ENCODE results near the gene MAP2.

Gene MAP2

GRCh38 chr2:209584472-209584871 lies 160.6 kb downstream of the MAP2 start:
- TF ChIP-seq FOXM1 (IDR thresholded peaks at IDR 0.05; ENCODE audit: borderline replicate concordance): no peak
- no peak for TF ChIP-seq SUZ12 (IDR thresholded peaks at IDR 0.05)
- TF ChIP-seq SP1 (IDR thresholded peaks at IDR 0.05): no peak
- no peak for TF ChIP-seq ARNT (IDR thresholded peaks at IDR 0.05)
- TF ChIP-seq ELF4 (IDR thresholded peaks at IDR 0.05): no peak
- TF ChIP-seq BHLHE40 (IDR thresholded peaks at IDR 0.05; ENCODE audit: borderline replicate concordance): no peak
- TF ChIP-seq NFRKB (IDR thresholded peaks at IDR 0.05): no peak
- TF ChIP-seq CTBP1 (IDR thresholded peaks at IDR 0.05; ENCODE audit: borderline replicate concordance): no peak
- no peak for TF ChIP-seq ZNF384 (IDR thresholded peaks at IDR 0.05)
- TF ChIP-seq LEF1 (IDR thresholded peaks at IDR 0.05; ENCODE audit: borderline replicate concordance): no peak
- no peak for TF ChIP-seq FOXA1 (IDR thresholded peaks at IDR 0.05)
- no peak for TF ChIP-seq FOXK2 (IDR thresholded peaks at IDR 0.05)
- no peak for TF ChIP-seq TARDBP (IDR thresholded peaks at IDR 0.05)
- no peak for TF ChIP-seq L3MBTL2 (conservative IDR thresholded peaks at IDR 0.05)
- no peak for TF ChIP-seq PKNOX1 (IDR thresholded peaks at IDR 0.05)
- no peak for TF ChIP-seq HDGF (IDR thresholded peaks at IDR 0.05; ENCODE audit: borderline replicate concordance)
- ChIA-PET POLR2A (no interaction called here), CTCF (no interaction called here)
- DNase-seq (ENCODE audit: extremely low spot score): no peak

GRCh38 chr2:209584915-209585314 lies 161.1 kb downstream of the MAP2 start:
- ChIA-PET CTCF (no interaction called here), POLR2A (no interaction called here)
- no peak for DNase-seq (ENCODE audit: extremely low spot score)
- TF ChIP-seq CTBP1 (IDR thresholded peaks at IDR 0.05; ENCODE audit: borderline replicate concordance): no peak
- TF ChIP-seq BHLHE40 (IDR thresholded peaks at IDR 0.05; ENCODE audit: borderline replicate concordance): no peak
- no peak for TF ChIP-seq FOXK2 (IDR thresholded peaks at IDR 0.05)
- TF ChIP-seq ZNF384 (IDR thresholded peaks at IDR 0.05): no peak
- TF ChIP-seq PKNOX1 (IDR thresholded peaks at IDR 0.05): no peak
- no peak for TF ChIP-seq L3MBTL2 (conservative IDR thresholded peaks at IDR 0.05)
- TF ChIP-seq FOXM1 (IDR thresholded peaks at IDR 0.05; ENCODE audit: borderline replicate concordance): no peak
- no peak for TF ChIP-seq ARNT (IDR thresholded peaks at IDR 0.05)
- no peak for TF ChIP-seq NFRKB (IDR thresholded peaks at IDR 0.05)

DNA sequence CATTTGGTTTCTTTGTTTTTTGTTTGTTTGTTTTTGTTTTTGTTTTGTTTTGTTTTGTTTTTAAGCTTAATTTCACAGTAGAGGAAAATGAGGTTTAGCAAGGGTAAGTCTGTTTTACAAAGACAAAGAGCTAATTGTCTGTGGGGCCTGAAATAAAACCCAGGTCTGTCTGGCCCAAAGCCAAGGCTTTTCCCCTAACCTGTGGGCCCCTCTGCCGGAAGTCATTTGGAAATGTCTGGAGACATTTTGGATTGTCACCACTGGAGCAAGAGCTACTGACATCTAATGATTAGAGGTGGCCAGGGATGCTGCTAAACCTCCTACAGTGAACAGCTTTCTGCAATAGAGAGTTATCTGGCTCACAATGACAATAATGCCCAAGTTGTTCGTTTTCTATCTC lies 167.2 kb downstream of the MAP2 start:
- CTCF ChIA-PET: no interaction called here
- DNase-seq (ENCODE audit: extremely low spot score): no peak
- TF ChIP-seq ELF4 (IDR thresholded peaks at IDR 0.05): no peak
- no peak for TF ChIP-seq PKNOX1 (IDR thresholded peaks at IDR 0.05)
- TF ChIP-seq TARDBP (IDR thresholded peaks at IDR 0.05): no peak
- TF ChIP-seq FOXM1 (IDR thresholded peaks at IDR 0.05; ENCODE audit: borderline replicate concordance): no peak
- TF ChIP-seq SP1 (IDR thresholded peaks at IDR 0.05): no peak
- TF ChIP-seq L3MBTL2 (conservative IDR thresholded peaks at IDR 0.05): no peak
- TF ChIP-seq FOXK2 (IDR thresholded peaks at IDR 0.05): no peak
- no peak for TF ChIP-seq FOXA1 (IDR thresholded peaks at IDR 0.05)
- no peak for TF ChIP-seq NFRKB (IDR thresholded peaks at IDR 0.05)
- TF ChIP-seq SUZ12 (IDR thresholded peaks at IDR 0.05): no peak
- no peak for TF ChIP-seq CTBP1 (IDR thresholded peaks at IDR 0.05; ENCODE audit: borderline replicate concordance)
- no peak for TF ChIP-seq BHLHE40 (IDR thresholded peaks at IDR 0.05; ENCODE audit: borderline replicate concordance)
- no peak for TF ChIP-seq ZNF384 (IDR thresholded peaks at IDR 0.05)
- TF ChIP-seq HDGF (IDR thresholded peaks at IDR 0.05; ENCODE audit: borderline replicate concordance): no peak
- TF ChIP-seq ARNT (IDR thresholded peaks at IDR 0.05): no peak
- no peak for TF ChIP-seq LEF1 (IDR thresholded peaks at IDR 0.05; ENCODE audit: borderline replicate concordance)
- POLR2A ChIA-PET: no interaction called here

- CTCF ChIA-PET: interaction anchor here (0.6 kb wide), 1 partner anchor 24 kb away, joined by 3 read pairs; no protein-coding TSS in a partner anchor
- POLR2A ChIA-PET: no interaction called here
- TF ChIP-seq PKNOX1 (IDR thresholded peaks at IDR 0.05) (no peak), ZNF384 (IDR thresholded peaks at IDR 0.05) (no peak), NFRKB (IDR thresholded peaks at IDR 0.05) (no peak), CTBP1 (IDR thresholded peaks at IDR 0.05; ENCODE audit: borderline replicate concordance) (no peak), SP1 (IDR thresholded peaks at IDR 0.05) (no peak), FOXA1 (IDR thresholded peaks at IDR 0.05) (no peak), FOXK2 (IDR thresholded peaks at IDR 0.05) (no peak), HDGF (IDR thresholded peaks at IDR 0.05; ENCODE audit: borderline replicate concordance) (no peak), ARNT (IDR thresholded peaks at IDR 0.05) (no peak), ELF4 (IDR thresholded peaks at IDR 0.05) (no peak), BHLHE40 (IDR thresholded peaks at IDR 0.05; ENCODE audit: borderline replicate concordance) (no peak), LEF1 (IDR thresholded peaks at IDR 0.05; ENCODE audit: borderline replicate concordance) (no peak), TARDBP (IDR thresholded peaks at IDR 0.05) (no peak), L3MBTL2 (conservative IDR thresholded peaks at IDR 0.05) (no peak), SUZ12 (IDR thresholded peaks at IDR 0.05) (no peak), FOXM1 (IDR thresholded peaks at IDR 0.05; ENCODE audit: borderline replicate concordance) (no peak)
- no peak for DNase-seq (ENCODE audit: extremely low spot score)
Measured at GRCh38 chr2:209592106-209592505, 168.3 kb downstream of the MAP2 start.

DNA sequence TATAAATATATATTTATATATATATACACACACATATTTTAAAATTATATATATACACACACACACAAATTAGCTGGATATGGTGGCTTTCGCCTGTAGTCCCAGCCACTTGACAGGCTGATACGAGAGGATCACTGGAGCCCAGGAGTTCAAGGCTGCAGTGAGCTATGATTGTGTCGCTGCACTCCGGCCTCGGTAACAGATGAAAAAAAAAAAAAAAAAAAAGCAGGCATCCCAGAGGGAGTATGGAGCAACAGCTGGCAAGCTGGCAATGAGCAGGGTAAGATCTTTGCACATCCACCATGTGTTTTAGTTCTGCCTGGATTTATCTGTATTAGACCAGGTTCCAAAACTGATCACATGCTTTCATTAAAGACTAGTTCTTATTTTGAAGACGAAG lies 170.1 kb downstream of the MAP2 start:
- ChIA-PET CTCF (no interaction called here), POLR2A (no interaction called here)
- no peak for DNase-seq (ENCODE audit: extremely low spot score)

More for the DNA sequence above, 170.1 kb downstream of the MAP2 start:
- TF ChIP-seq BHLHE40 (IDR thresholded peaks at IDR 0.05; ENCODE audit: borderline replicate concordance): no peak
- TF ChIP-seq TARDBP (IDR thresholded peaks at IDR 0.05): no peak
- no peak for TF ChIP-seq ARNT (IDR thresholded peaks at IDR 0.05)
- no peak for TF ChIP-seq FOXK2 (IDR thresholded peaks at IDR 0.05)
- no peak for TF ChIP-seq HDGF (IDR thresholded peaks at IDR 0.05; ENCODE audit: borderline replicate concordance)
- no peak for TF ChIP-seq NFRKB (IDR thresholded peaks at IDR 0.05)
- TF ChIP-seq FOXA1 (IDR thresholded peaks at IDR 0.05): no peak
